Loucy (cell line): ENCODE measurements around the gene GTSE1.

ENCODE experiments used
- H2AFZ ChIP-seq: fragments of 200-600 bp; sonication (generic); 2 replicates; pipeline ENCODE4 v1.6.0; 2016; ENCODE audit warnings: antibody characterized with exemption, mild to moderate bottlenecking, low read length, moderate library complexity
- H3F3A ChIP-seq: fragments of 200-600 bp; 2 replicates; pipeline ENCODE4 v1.6.0; 2016; ENCODE audit warnings: antibody characterized with exemption, low read depth, mild to moderate bottlenecking
- H3K27me3 ChIP-seq: fragments of 200-600 bp; sonication (generic); 2 replicates; pipeline ENCODE4 v1.6.1; 2014; ENCODE audit warnings: low read length, mild to moderate bottlenecking; ENCODE audit not compliant: insufficient read depth, poor library complexity, severe bottlenecking
- H3K36me3 ChIP-seq: fragments of 200-600 bp; sonication (generic); 2 replicates; pipeline ENCODE4 v1.6.1; 2016; ENCODE audit warnings: low read length; ENCODE audit not compliant: insufficient read depth
- H3K4me1 ChIP-seq: fragments of 200-600 bp; sonication (generic); 2 replicates; pipeline ENCODE4 v1.5.1; 2014; ENCODE audit warnings: low read length, mild to moderate bottlenecking; ENCODE audit not compliant: insufficient read depth, poor library complexity, severe bottlenecking
- H3K4me2 ChIP-seq: fragments of 200-600 bp; sonication (generic); 2 replicates; pipeline ENCODE4 v1.6.0; 2014; ENCODE audit warnings: antibody characterized with exemption, low read length, low read depth, mild to moderate bottlenecking; ENCODE audit not compliant: poor library complexity, severe bottlenecking
- H3K4me3 ChIP-seq: fragments of 200-600 bp; sonication (generic); 2 replicates; pipeline ENCODE4 v1.5.1; 2014; ENCODE audit warnings: low read length, mild to moderate bottlenecking, mixed read lengths; ENCODE audit not compliant: poor library complexity, severe bottlenecking
- H3K79me2 ChIP-seq: fragments of 200-600 bp; sonication (generic); 2 replicates; pipeline ENCODE4 v1.6.1; 2014; ENCODE audit warnings: low read length; ENCODE audit not compliant: insufficient read depth
- H3K9ac ChIP-seq: fragments of 200-600 bp; sonication (generic); 2 replicates; pipeline ENCODE4 v1.6.0; 2014; ENCODE audit warnings: mild to moderate bottlenecking, low read depth, low read length, moderate library complexity; ENCODE audit not compliant: poor library complexity, severe bottlenecking
- H3K9me2 ChIP-seq: fragments of 200-600 bp; sonication (generic); replicated peaks from 2 replicates; pipeline ENCODE4 v1.6.1; 2016; ENCODE audit warnings: low read depth, low read length, mixed read lengths
- H3K9me3 ChIP-seq: fragments of 200-600 bp; sonication (generic); 2 replicates; pipeline ENCODE4 v1.6.1; 2014; ENCODE audit warnings: mild to moderate bottlenecking, antibody characterized with exemption, low read length, low read depth; ENCODE audit not compliant: insufficient read depth
- H4K20me1 ChIP-seq: fragments of 200-600 bp; sonication (generic); 2 replicates; pipeline ENCODE4 v1.6.0; 2014; ENCODE audit warnings: antibody characterized with exemption, low read length, mild to moderate bottlenecking; ENCODE audit not compliant: insufficient read depth, poor library complexity, severe bottlenecking
- CTCF ChIP-seq: fragments of 200-600 bp; sonication (generic); conservative IDR thresholded peaks from 2 replicates; pipeline ENCODE4 v1.5.1; 2014; ENCODE audit warnings: mild to moderate bottlenecking, antibody characterized with exemption, low read length
- EZH2phosphoT487 ChIP-seq: fragments of 200-600 bp; IDR thresholded peaks from 2 replicates; pipeline ENCODE4 v1.6.1; 2018; ENCODE audit warnings: antibody characterized with exemption, mild to moderate bottlenecking, moderate library complexity, borderline replicate concordance

The GTSE1 gene

GRCh38 chr22:46372686-46373085, 76.0 kb downstream of the GTSE1 start:
- H3K79me2 ChIP-seq: no peaks in the 10 kb centered on the region
- H3K4me1 ChIP-seq: peaks cover 13% of the 10 kb centered on the region
- no peaks in the 10 kb centered on the region for H3K9me2 ChIP-seq
- no peak overlapping the region for H2AFZ ChIP-seq
- H3K4me2 ChIP-seq: no peak overlapping the region
- peaks cover 2% of the 10 kb centered on the region; the same call in 1 of the 2 replicates for H3K9me3 ChIP-seq
- H3F3A ChIP-seq: no peaks in the 10 kb centered on the region
- H3K27me3 ChIP-seq: no peaks in the 10 kb centered on the region
- no peak overlapping the region for H3K9ac ChIP-seq
- no peak for TF ChIP-seq CTCF
- no peak for TF ChIP-seq EZH2phosphoT487
- H4K20me1 ChIP-seq: no peaks in the 10 kb centered on the region
- H3K4me3 ChIP-seq: no peak overlapping the region
- H3K36me3 ChIP-seq: no peaks in the 10 kb centered on the region

GRCh38 chr22:46373159-46373558, 76.5 kb downstream of the GTSE1 start:
- Histone ChIP-seq H2AFZ (no peak overlapping the region), H3K9ac (no peak overlapping the region), H3K4me1 (peaks cover 13% of the 10 kb centered on the region), H3F3A (no peaks in the 10 kb centered on the region), H3K4me3 (no peak overlapping the region), H3K9me2 (no peaks in the 10 kb centered on the region), H3K9me3 (peaks cover 2% of the 10 kb centered on the region; the same call in 1 of the 2 replicates), H3K79me2 (no peaks in the 10 kb centered on the region), H3K36me3 (no peaks in the 10 kb centered on the region), H4K20me1 (no peaks in the 10 kb centered on the region), H3K27me3 (no peaks in the 10 kb centered on the region), H3K4me2 (no peak overlapping the region)
- TF ChIP-seq CTCF (no peak), EZH2phosphoT487 (no peak)

- Histone ChIP-seq H3K4me1 (peaks cover 13% of the 10 kb centered on the region), H3K9me3 (peaks cover 2% of the 10 kb centered on the region; the same call in 1 of the 2 replicates), H3K79me2 (no peaks in the 10 kb centered on the region), H3K36me3 (no peaks in the 10 kb centered on the region), H3K9ac (peak overlapping the region; percentile 1), H2AFZ (no peak overlapping the region; the same call in 1 of the 2 replicates), H4K20me1 (no peaks in the 10 kb centered on the region), H3K4me2 (peak overlapping the region; percentile 66), H3K9me2 (no peaks in the 10 kb centered on the region), H3F3A (no peaks in the 10 kb centered on the region), H3K4me3 (peak overlapping the region; percentile 62), H3K27me3 (no peaks in the 10 kb centered on the region)
- TF ChIP-seq EZH2phosphoT487: no peak
- no peak for TF ChIP-seq CTCF
These were observed 77.4 kb downstream of the GTSE1 start for GRCh38 chr22:46373921-46374662.
